ENCODE data around the gene ELFN1. TPM values are rescaled to one million over a fixed set of nuclear protein-coding genes. Genes with fewer than 3 reads are reported as not detected.

ELFN1 gene
- polyA plus RNA-seq, 1 donor (not counting 4 experiments of a cell fraction or from before 2014, with no cell fraction given), result 0.03 TPM

GRCh38 chr7:1729773-1730172 lies 59.7 kb downstream of the ELFN1 start:
- Histone ChIP-seq H3K4me1 (ENCODE audit: control insufficient read depth, extremely low read depth, insufficient read depth, low read length) (no peaks in the 10 kb centered on the region), H3K9ac (ENCODE audit: control insufficient read depth, extremely low read depth, insufficient read depth, low read length) (no peak overlapping the region), H3K79me2 (ENCODE audit: control insufficient read depth, insufficient read depth, low read length) (no peaks in the 10 kb centered on the region), H3K9me3 (ENCODE audit: control insufficient read depth, low read depth, low read length) (no peaks in the 10 kb centered on the region), H3K9me1 (ENCODE audit: control insufficient read depth, extremely low read depth, insufficient read depth, low read length) (no peaks in the 10 kb centered on the region), H4K20me1 (ENCODE audit: control insufficient read depth, extremely low read depth, insufficient read depth, low read length) (no peaks in the 10 kb centered on the region), H3K4me2 (ENCODE audit: control insufficient read depth, extremely low read depth, insufficient read depth, low read depth, low read length) (no peak overlapping the region), H2AFZ (ENCODE audit: control insufficient read depth, low read length) (no peak overlapping the region), H3K27ac (ENCODE audit: control insufficient read depth, insufficient read depth, low read length) (no peak overlapping the region), H3K27me3 (ENCODE audit: control insufficient read depth, extremely low read depth, insufficient read depth, low read length) (peaks cover 42% of the 10 kb centered on the region), H3K36me3 (ENCODE audit: control insufficient read depth in 2 of 2, extremely low read depth in 1 of 2, insufficient read depth in 2 of 2, low read length in 2 of 2) (no peaks in the 10 kb centered on the region), H3K4me3 (ENCODE audit: control insufficient read depth in 2 of 3, extremely low read depth in 1 of 3, insufficient read depth in 2 of 3, low read depth in 1 of 3, low read length in 3 of 3) (no peak overlapping the region)
- no peak for TF ChIP-seq CTCF (optimal IDR thresholded peaks at IDR 0.05 in 1 of 3, IDR thresholded peaks at IDR 0.05 in 1 of 3, conservative IDR thresholded peaks at IDR 0.05 in 1 of 3; ENCODE audit: extremely low read depth in 1 of 3, insufficient read depth in 2 of 3, low read length in 3 of 3)
- dilution Hi-C loops (cut with MboI; ENCODE audit: extremely low pct_ligation_motif_present, low sequenced_read_pairs), result no loop called here
- no peak for DNase-seq (ENCODE audit: low read depth, low spot score)
- no peak for FAIRE-seq

GRCh38 chr7:1732072-1732471 lies 62.0 kb downstream of the ELFN1 start:
- Histone ChIP-seq H3K9ac (ENCODE audit: control insufficient read depth, extremely low read depth, insufficient read depth, low read length) (no peak overlapping the region), H3K4me1 (ENCODE audit: control insufficient read depth, extremely low read depth, insufficient read depth, low read length) (no peaks in the 10 kb centered on the region), H3K27me3 (ENCODE audit: control insufficient read depth, extremely low read depth, insufficient read depth, low read length) (peaks cover 20% of the 10 kb centered on the region), H3K4me3 (ENCODE audit: control insufficient read depth in 2 of 3, extremely low read depth in 1 of 3, insufficient read depth in 2 of 3, low read depth in 1 of 3, low read length in 3 of 3) (no peak overlapping the region), H3K79me2 (ENCODE audit: control insufficient read depth, insufficient read depth, low read length) (no peaks in the 10 kb centered on the region), H4K20me1 (ENCODE audit: control insufficient read depth, extremely low read depth, insufficient read depth, low read length) (no peaks in the 10 kb centered on the region), H3K27ac (ENCODE audit: control insufficient read depth, insufficient read depth, low read length) (no peak overlapping the region), H3K9me3 (ENCODE audit: control insufficient read depth, low read depth, low read length) (no peaks in the 10 kb centered on the region), H3K4me2 (ENCODE audit: control insufficient read depth, extremely low read depth, insufficient read depth, low read depth, low read length) (no peak overlapping the region), H2AFZ (ENCODE audit: control insufficient read depth, low read length) (no peak overlapping the region), H3K36me3 (ENCODE audit: control insufficient read depth in 2 of 2, extremely low read depth in 1 of 2, insufficient read depth in 2 of 2, low read length in 2 of 2) (no peaks in the 10 kb centered on the region), H3K9me1 (ENCODE audit: control insufficient read depth, extremely low read depth, insufficient read depth, low read length) (no peaks in the 10 kb centered on the region)
- FAIRE-seq (no peak), DNase-seq (ENCODE audit: low read depth, low spot score) (no peak)
- dilution Hi-C loops (cut with MboI; ENCODE audit: extremely low pct_ligation_motif_present, low sequenced_read_pairs), result no loop called here
- TF ChIP-seq CTCF (optimal IDR thresholded peaks at IDR 0.05 in 1 of 3, IDR thresholded peaks at IDR 0.05 in 1 of 3, conservative IDR thresholded peaks at IDR 0.05 in 1 of 3; ENCODE audit: extremely low read depth in 1 of 3, insufficient read depth in 2 of 3, low read length in 3 of 3) (no peak), EZH2 (IDR thresholded peaks at IDR 0.05; ENCODE audit: low read length) (no peak)

Measured in keratinocyte (primary cell).